Colonic mucosa (tissue), 4 donors: ENCODE data around the gene TMEM271. TPM values are rescaled to one million over a fixed set of nuclear protein-coding genes. Genes with fewer than 3 reads are reported as not detected.
"Not testable (repeated sequence)": the region's sequence is repeated elsewhere in the genome, so short reads cannot be mapped to it uniquely, and the experiment has no call there.

Experiments
- DNase-seq: peaks from one replicate; pipeline ENCODE4 v3.0.0-alpha.2; 2020
- H3K27ac ChIP-seq: fragments of 200-600 bp; one replicate; pipeline ENCODE4 v1.8.0; 2021
- H3K27me3 ChIP-seq: fragments of 200-600 bp; one replicate; pipeline ENCODE4 v1.8.0; 2021
- H3K36me3 ChIP-seq: fragments of 200-600 bp; one replicate; pipeline ENCODE4 v1.8.0; 2021
- H3K4me1 ChIP-seq: fragments of 200-600 bp; one replicate; pipeline ENCODE4 v1.8.0; 2021; ENCODE audit warnings: mild to moderate bottlenecking
- H3K4me3 ChIP-seq: fragments of 200-600 bp; one replicate; pipeline ENCODE4 v1.8.0; 2021
- H3K9ac ChIP-seq, 2 donors: one replicate each; pipeline ENCODE4 v1.7.0; 2013; ENCODE audit warnings: control low read depth in 2 of 2, low read depth in 2 of 2, low read length in 2 of 2
- H3K9me3 ChIP-seq: fragments of 200-600 bp; one replicate; pipeline ENCODE4 v1.8.0; 2021
- CTCF ChIP-seq: fragments of 200-600 bp; IDR thresholded peaks from one replicate; pipeline ENCODE4 v1.8.0; 2022; ENCODE audit warnings: antibody characterized with exemption, mild to moderate bottlenecking
- intact Hi-C: fragments of 100-400 bp; cut with DNase I; formaldehyde crosslinking; loops from one replicate; pipeline ENCODE4 v1.14.1; 2022
- total RNA-seq, 2 donors: library from RNA; stranded (reverse); fragmentation: NEBNext Ultra II Directional in 1 of 2; extraction: Animal tissue kit (Norgen Biotek cat#: 25700) in 1 of 2; gene quantifications; one replicate each; pipeline ENCODE4 v1.2.1, GENCODE V29; 2021
- donor health status: healthy.
- donor health status: DM: no; HTN: no; CAD: no.
- donor health status: DM: no; HTN: no; CAD: no.

The TMEM271 gene
- total RNA-seq, 2 donors from 2014 or later: not detected

DNA sequence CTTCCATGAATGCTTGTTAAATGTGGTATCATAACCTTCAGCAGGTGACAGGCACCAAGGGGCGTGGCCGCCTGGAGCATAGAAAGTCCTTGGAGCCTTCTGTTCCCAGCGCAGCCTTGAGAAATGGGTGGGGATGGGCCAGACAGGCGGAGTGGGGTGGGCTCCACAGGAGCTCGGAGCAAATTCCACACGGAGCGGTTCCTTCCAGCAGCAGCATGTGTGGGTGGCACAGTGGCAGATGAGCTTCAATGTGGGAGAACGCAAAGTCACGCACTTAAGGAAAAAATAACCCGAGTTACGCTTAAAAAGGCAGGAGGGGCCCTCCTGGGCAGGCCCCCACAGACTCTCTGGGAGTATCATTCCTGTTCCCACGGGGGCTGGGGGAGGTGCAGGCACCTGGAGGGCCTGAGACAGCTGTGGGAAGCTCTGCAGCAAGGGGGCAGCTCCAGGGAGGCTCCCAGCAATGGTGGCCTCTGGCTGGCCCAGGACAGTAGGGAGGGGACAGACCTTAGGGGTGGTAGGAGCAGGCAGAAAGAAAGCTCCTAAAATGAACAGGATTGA, 15.3 kb downstream of the TMEM271 start:
- no peak for TF ChIP-seq CTCF
- Histone ChIP-seq H3K27ac (no peak overlapping the region), H3K4me1 (no peaks in the 10 kb centered on the region), H3K36me3 (no peaks in the 10 kb centered on the region), H3K4me3 (no peak overlapping the region), H3K27me3 (no peaks in the 10 kb centered on the region), H3K9ac (no peak overlapping the region), H3K9me3 (no peaks in the 10 kb centered on the region)
- no peak for DNase-seq
- intact Hi-C loops: no loop called here

DNA sequence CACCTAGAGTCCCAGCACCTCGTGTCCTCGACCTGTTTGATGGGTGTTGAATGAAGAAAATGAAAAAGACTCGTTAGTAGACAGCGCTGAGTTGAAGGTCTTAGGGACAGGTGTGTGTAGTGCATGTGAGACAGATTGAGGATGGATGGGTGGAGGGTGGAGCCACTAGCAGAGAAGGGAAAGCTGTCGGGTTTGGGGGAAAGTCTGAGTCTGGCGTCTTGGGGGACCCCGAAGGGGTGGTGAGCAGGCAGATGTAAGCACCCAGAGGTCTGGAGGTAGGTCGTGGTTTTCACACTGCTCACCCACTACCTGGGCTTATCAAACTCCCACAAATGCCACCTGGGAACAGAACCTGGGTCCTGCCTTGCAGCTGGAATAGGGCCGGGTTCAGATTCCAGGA, 16.0 kb downstream of the TMEM271 start:
- H3K27ac ChIP-seq: no peak overlapping the region
- no peaks in the 10 kb centered on the region for H3K36me3 ChIP-seq
- no peaks in the 10 kb centered on the region for H3K27me3 ChIP-seq
- H3K9me3 ChIP-seq: no peaks in the 10 kb centered on the region
- intact Hi-C loops: no loop called here
- no peak for TF ChIP-seq CTCF
- H3K4me1 ChIP-seq: no peaks in the 10 kb centered on the region
- no peak for DNase-seq
- H3K4me3 ChIP-seq: no peak overlapping the region
- H3K9ac ChIP-seq: no peak overlapping the region

DNA sequence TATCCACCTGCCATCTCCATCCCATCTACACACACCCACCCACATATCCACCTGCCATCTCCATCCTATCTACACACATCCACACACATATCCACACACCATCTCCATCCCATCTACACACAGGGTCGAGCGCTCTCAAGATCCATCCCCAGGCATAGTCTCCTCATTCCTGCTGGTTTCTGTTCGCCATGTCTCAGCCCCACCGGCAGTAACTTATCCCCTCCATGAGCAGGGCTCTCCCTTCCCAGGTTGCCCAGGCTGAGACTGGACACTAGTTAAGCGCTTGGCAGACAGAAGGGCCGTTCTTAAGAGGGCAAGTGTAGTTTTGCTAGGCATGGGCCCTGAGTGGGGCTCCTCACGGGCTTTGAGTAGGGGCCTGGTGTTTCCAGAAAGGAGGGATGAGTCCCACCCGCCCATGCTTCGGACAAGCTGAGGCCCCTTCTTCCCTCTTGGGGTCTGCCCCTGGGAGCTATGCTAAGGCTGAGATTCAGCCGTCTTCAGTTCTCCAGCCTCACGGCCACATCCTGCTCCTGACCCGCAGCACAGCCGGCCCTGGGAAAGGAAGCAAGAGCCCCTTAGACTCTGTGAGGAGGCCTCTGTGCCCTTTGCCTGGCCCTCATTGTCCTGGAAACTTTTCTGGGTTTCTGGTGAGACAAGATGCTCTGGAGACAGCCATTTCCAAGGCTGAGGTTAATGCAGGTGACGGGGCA, 20.4 kb downstream of the TMEM271 start:
- Histone ChIP-seq H3K4me1 (no peaks in the 10 kb centered on the region), H3K9me3 (no peaks in the 10 kb centered on the region), H3K27me3 (no peaks in the 10 kb centered on the region), H3K36me3 (no peaks in the 10 kb centered on the region), H3K4me3 (no peak overlapping the region), H3K27ac (no peak overlapping the region), H3K9ac (no peak overlapping the region)
- TF ChIP-seq CTCF: no peak
- no peak for DNase-seq
- intact Hi-C loops: no loop called here

DNA sequence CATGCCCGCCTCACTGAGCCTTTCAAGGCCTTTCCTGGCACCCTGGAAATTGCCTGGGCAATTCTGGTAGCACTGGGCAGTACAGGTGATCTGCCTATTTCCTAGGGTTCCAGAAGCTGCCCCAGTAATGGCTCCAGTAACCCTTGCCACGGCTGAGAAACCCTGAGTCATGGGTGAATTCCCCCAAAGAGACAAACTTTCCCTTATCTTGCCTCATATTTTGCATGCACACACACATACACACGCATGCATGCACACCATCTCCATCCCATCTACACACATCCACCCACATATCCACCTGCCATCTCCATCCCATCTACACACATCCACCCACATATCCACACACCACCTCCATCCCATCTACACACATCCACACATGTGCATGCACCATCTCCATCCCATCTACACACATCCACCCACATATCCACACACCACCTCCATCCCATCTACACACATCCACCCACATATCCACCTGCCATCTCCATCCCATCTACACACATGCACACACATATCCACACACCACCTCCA, 21.2 kb downstream of the TMEM271 start:
- H3K27ac ChIP-seq, H3K4me1 ChIP-seq, H3K36me3 ChIP-seq, H3K9me3 ChIP-seq, intact Hi-C loops, H3K27me3 ChIP-seq, DNase-seq, H3K9ac ChIP-seq, H3K4me3 ChIP-seq: not testable (repeated sequence)

DNA sequence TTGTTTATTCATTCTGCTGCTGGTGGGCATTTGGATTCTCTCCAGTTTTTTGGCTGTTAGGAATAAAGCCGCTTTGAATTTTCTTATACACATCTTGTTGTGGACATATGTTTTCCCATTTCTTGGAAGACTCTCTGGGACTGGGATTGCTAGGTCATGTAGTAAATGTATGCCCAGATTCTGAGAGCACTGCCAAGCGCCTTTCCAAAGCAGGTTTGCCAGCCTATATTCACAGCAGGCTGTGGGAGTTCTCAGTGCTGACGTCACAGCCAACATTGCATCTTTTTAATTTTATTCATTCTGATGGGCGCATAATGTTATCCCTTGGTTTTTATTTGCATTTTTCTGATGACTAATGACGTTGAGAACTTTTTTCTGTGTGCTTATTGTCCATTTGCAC, 24.1 kb downstream of the TMEM271 start:
- Histone ChIP-seq H3K4me3 (no peak overlapping the region), H3K9ac (no peak overlapping the region), H3K4me1 (no peaks in the 10 kb centered on the region), H3K36me3 (no peaks in the 10 kb centered on the region), H3K27me3 (no peaks in the 10 kb centered on the region), H3K27ac (no peak overlapping the region), H3K9me3 (no peaks in the 10 kb centered on the region)
- no peak for TF ChIP-seq CTCF
- DNase-seq: no peak
- intact Hi-C loops: no loop called here

- H3K9ac ChIP-seq, H3K9me3 ChIP-seq, H3K27ac ChIP-seq, H3K36me3 ChIP-seq, H3K4me1 ChIP-seq, H3K27me3 ChIP-seq, intact Hi-C loops, DNase-seq, H3K4me3 ChIP-seq: not testable (repeated sequence)
Observed at GRCh38 chr4:550268-550667, 25.8 kb downstream of the TMEM271 start.
